Measurements from ENCODE around the gene OR4S1.
A peak's percentile ranks its signal among the peaks of the same experiment; 100 is the strongest.
"Not testable (repeated sequence)": the region's sequence is repeated elsewhere in the genome, so short reads cannot be mapped to it uniquely, and the experiment has no call there.

The OR4S1 gene

GRCh38 chr11:48305923-48306322 lies at the start of gene OR4S1:
TSS of gene OR4S1 (plus strand) at chr11:48306223. CDS start at chr11:48306223, 0 bp downstream.
- no peak for DNase-seq (ENCODE audit: low read depth, low spot score)
- Histone ChIP-seq H3K4me1 (ENCODE audit: control insufficient read depth, insufficient read depth, low read length) (no peaks in the 10 kb centered on the region), H3K4me3 (ENCODE audit: low read length) (no peak within 1 kb of the TSS), H3K27ac (ENCODE audit: low read length) (no peak within 1 kb of the TSS), H3K36me3 (ENCODE audit: control insufficient read depth, insufficient read depth, low read length) (no peaks in the 10 kb centered on the region), H3K9me3 (ENCODE audit: control insufficient read depth, insufficient read depth, low read length) (peaks cover 4% of the 10 kb centered on the region), H3K27me3 (ENCODE audit: control insufficient read depth, insufficient read depth, low read length) (no peaks in the 10 kb centered on the region)
- no CpG with 5 or more reads among the region's 1 CpG for WGBS (ENCODE audit: insufficient coverage, insufficient read length)

- Histone ChIP-seq H3K36me3 (ENCODE audit: control insufficient read depth, insufficient read depth, low read length) (no peaks in the 10 kb centered on the region), H3K4me3 (ENCODE audit: low read length) (no peak overlapping the region), H3K27me3 (ENCODE audit: control insufficient read depth, insufficient read depth, low read length) (no peaks in the 10 kb centered on the region), H3K27ac (ENCODE audit: low read length) (no peak overlapping the region), H3K4me1 (ENCODE audit: control insufficient read depth, insufficient read depth, low read length) (no peaks in the 10 kb centered on the region), H3K9me3 (ENCODE audit: control insufficient read depth, insufficient read depth, low read length) (peaks cover 8% of the 10 kb centered on the region)
- DNase-seq (ENCODE audit: low read depth, low spot score): no peak
- no CpG with 5 or more reads among the region's 2 CpGs for WGBS (ENCODE audit: insufficient coverage, insufficient read length)
Measured at GRCh38 chr11:48261600-48261999, 44.4 kb upstream of the OR4S1 start.

- DNase-seq (ENCODE audit: low read depth, low spot score): no peak
- WGBS (ENCODE audit: insufficient coverage, insufficient read length): no CpG with 5 or more reads among the region's 3 CpGs
- Histone ChIP-seq H3K27me3 (ENCODE audit: control insufficient read depth, insufficient read depth, low read length) (no peaks in the 10 kb centered on the region), H3K27ac (ENCODE audit: low read length) (no peak within 1 kb of the TSS), H3K4me1 (ENCODE audit: control insufficient read depth, insufficient read depth, low read length) (no peaks in the 10 kb centered on the region), H3K4me3 (ENCODE audit: low read length) (no peak within 1 kb of the TSS), H3K9me3 (ENCODE audit: control insufficient read depth, insufficient read depth, low read length) (peaks cover 6% of the 10 kb centered on the region), H3K36me3 (ENCODE audit: control insufficient read depth, insufficient read depth, low read length) (no peaks in the 10 kb centered on the region)
Measured at GRCh38 chr11:48263423-48263911, 42.6 kb upstream of the OR4S1 start, which contains the start of gene OR4X1. TSS of gene OR4X1 (plus strand) at chr11:48263861. CDS start at chr11:48263861, 0 bp downstream.

- H3K4me3 ChIP-seq (ENCODE audit: low read length): no peak overlapping the region
- WGBS (ENCODE audit: insufficient coverage, insufficient read length): no CpG with 5 or more reads among the region's 3 CpGs
- no peak for DNase-seq (ENCODE audit: low read depth, low spot score)
- H3K4me1 ChIP-seq (ENCODE audit: control insufficient read depth, insufficient read depth, low read length): no peaks in the 10 kb centered on the region
- H3K27me3 ChIP-seq (ENCODE audit: control insufficient read depth, insufficient read depth, low read length): no peaks in the 10 kb centered on the region; the same call in 1 of the 2 replicates
- peaks cover 3% of the 10 kb centered on the region for H3K9me3 ChIP-seq (ENCODE audit: control insufficient read depth, insufficient read depth, low read length)
- no peaks in the 10 kb centered on the region for H3K36me3 ChIP-seq (ENCODE audit: control insufficient read depth, insufficient read depth, low read length)
- no peak overlapping the region for H3K27ac ChIP-seq (ENCODE audit: low read length)
Measured at GRCh38 chr11:48270621-48271020, 35.4 kb upstream of the OR4S1 start.

GRCh38 chr11:48272606-48273005 lies 33.4 kb upstream of the OR4S1 start:
- Histone ChIP-seq H3K36me3 (ENCODE audit: control insufficient read depth, insufficient read depth, low read length) (no peaks in the 10 kb centered on the region), H3K4me1 (ENCODE audit: control insufficient read depth, insufficient read depth, low read length) (no peaks in the 10 kb centered on the region), H3K27ac (ENCODE audit: low read length) (no peak overlapping the region), H3K27me3 (ENCODE audit: control insufficient read depth, insufficient read depth, low read length) (no peaks in the 10 kb centered on the region; the same call in 1 of the 2 replicates), H3K4me3 (ENCODE audit: low read length) (no peak overlapping the region), H3K9me3 (ENCODE audit: control insufficient read depth, insufficient read depth, low read length) (peaks cover 1% of the 10 kb centered on the region; the same call in 1 of the 2 replicates)
- no peak for DNase-seq (ENCODE audit: low read depth, low spot score)
- WGBS (ENCODE audit: insufficient coverage, insufficient read length): no CpG with 5 or more reads among the region's 1 CpG

GRCh38 chr11:48307760-48308386 lies 1.9 kb downstream of the OR4S1 start:
- H3K27ac ChIP-seq (ENCODE audit: low read length): no peak overlapping the region
- H3K36me3 ChIP-seq (ENCODE audit: control insufficient read depth, insufficient read depth, low read length): no peaks in the 10 kb centered on the region
- H3K9me3 ChIP-seq (ENCODE audit: control insufficient read depth, insufficient read depth, low read length): peaks cover 4% of the 10 kb centered on the region
- H3K4me3 ChIP-seq (ENCODE audit: low read length): no peak overlapping the region
- H3K4me1 ChIP-seq (ENCODE audit: control insufficient read depth, insufficient read depth, low read length): no peaks in the 10 kb centered on the region
- WGBS (ENCODE audit: insufficient coverage, insufficient read length): 100% methylated on average over 1 of the region's 5 CpGs
- peak; percentile 13 for DNase-seq (ENCODE audit: low read depth, low spot score)
- H3K27me3 ChIP-seq (ENCODE audit: control insufficient read depth, insufficient read depth, low read length): no peaks in the 10 kb centered on the region

- DNase-seq (ENCODE audit: low read depth, low spot score); H3K36me3 ChIP-seq (ENCODE audit: control insufficient read depth, insufficient read depth, low read length); H3K4me3 ChIP-seq (ENCODE audit: low read length); H3K9me3 ChIP-seq (ENCODE audit: control insufficient read depth, insufficient read depth, low read length); H3K27me3 ChIP-seq (ENCODE audit: control insufficient read depth, insufficient read depth, low read length); H3K27ac ChIP-seq (ENCODE audit: low read length); H3K4me1 ChIP-seq (ENCODE audit: control insufficient read depth, insufficient read depth, low read length): not testable (repeated sequence)
- WGBS (ENCODE audit: insufficient coverage, insufficient read length): no CpG with 5 or more reads among the region's 2 CpGs
Measured at GRCh38 chr11:48313590-48313989, 7.6 kb downstream of the OR4S1 start.

- not testable (repeated sequence) for DNase-seq (ENCODE audit: low read depth, low spot score); H3K9me3 ChIP-seq (ENCODE audit: control insufficient read depth, insufficient read depth, low read length); H3K4me1 ChIP-seq (ENCODE audit: control insufficient read depth, insufficient read depth, low read length); H3K4me3 ChIP-seq (ENCODE audit: low read length); H3K36me3 ChIP-seq (ENCODE audit: control insufficient read depth, insufficient read depth, low read length); H3K27me3 ChIP-seq (ENCODE audit: control insufficient read depth, insufficient read depth, low read length); H3K27ac ChIP-seq (ENCODE audit: low read length)
- WGBS (ENCODE audit: insufficient coverage, insufficient read length): no CpG with 5 or more reads among the region's 2 CpGs
Measured at GRCh38 chr11:48319813-48320212, 13.8 kb downstream of the OR4S1 start.

- not testable (repeated sequence) for DNase-seq (ENCODE audit: low read depth, low spot score); H3K36me3 ChIP-seq (ENCODE audit: control insufficient read depth, insufficient read depth, low read length); H3K27me3 ChIP-seq (ENCODE audit: control insufficient read depth, insufficient read depth, low read length); H3K27ac ChIP-seq (ENCODE audit: low read length); H3K4me1 ChIP-seq (ENCODE audit: control insufficient read depth, insufficient read depth, low read length); H3K4me3 ChIP-seq (ENCODE audit: low read length); H3K9me3 ChIP-seq (ENCODE audit: control insufficient read depth, insufficient read depth, low read length)
Measured at GRCh38 chr11:48324620-48325019, 18.6 kb downstream of the OR4S1 start, which contains the start of gene OR4C3. TSS of gene OR4C3 (plus strand) at chr11:48324920. CDS start at chr11:48325022, 102 bp downstream.

- Histone ChIP-seq H3K36me3 (ENCODE audit: control insufficient read depth, insufficient read depth, low read length) (no peaks in the 10 kb centered on the region), H3K4me1 (ENCODE audit: control insufficient read depth, insufficient read depth, low read length) (no peaks in the 10 kb centered on the region), H3K4me3 (ENCODE audit: low read length) (no peak overlapping the region), H3K27ac (ENCODE audit: low read length) (no peak overlapping the region), H3K27me3 (ENCODE audit: control insufficient read depth, insufficient read depth, low read length) (no peaks in the 10 kb centered on the region), H3K9me3 (ENCODE audit: control insufficient read depth, insufficient read depth, low read length) (peaks cover 5% of the 10 kb centered on the region)
- DNase-seq (ENCODE audit: low read depth, low spot score): no peak
- no CpG with 5 or more reads among the region's 2 CpGs for WGBS (ENCODE audit: insufficient coverage, insufficient read length)
Measured at GRCh38 chr11:48341466-48341865, 35.4 kb downstream of the OR4S1 start.

GRCh38 chr11:48342505-48342904 lies 36.5 kb downstream of the OR4S1 start:
- H3K27ac ChIP-seq (ENCODE audit: low read length); H3K27me3 ChIP-seq (ENCODE audit: control insufficient read depth, insufficient read depth, low read length); H3K4me3 ChIP-seq (ENCODE audit: low read length); H3K4me1 ChIP-seq (ENCODE audit: control insufficient read depth, insufficient read depth, low read length); H3K36me3 ChIP-seq (ENCODE audit: control insufficient read depth, insufficient read depth, low read length); DNase-seq (ENCODE audit: low read depth, low spot score); H3K9me3 ChIP-seq (ENCODE audit: control insufficient read depth, insufficient read depth, low read length): not testable (repeated sequence)
- WGBS (ENCODE audit: insufficient coverage, insufficient read length): no CpG with 5 or more reads among the region's 2 CpGs

All from iPS DF 6.9 (cell line).